Ammon's horn (tissue), 1 donor: Measurements from ENCODE around the gene ZWINT.

Experiments used
- DNase-seq: peaks from one replicate; pipeline ENCODE4 v3.0.0-alpha.2; 2016; ENCODE audit warnings: low spot score

ZWINT gene

GRCh38 chr10:56360967-56361612, at the start of gene ZWINT:
Gene ZWINT, minus strand, starts transcription at chr10:56361259. Its CDS starts 23 bp downstream, at chr10:56361236.
- peak; percentile 98 for DNase-seq

- DNase-seq, result no peak
These were observed 22.7 kb upstream of the ZWINT start for GRCh38 chr10:56383806-56384205.

- DNase-seq, result no peak
These were observed 9.4 kb upstream of the ZWINT start for GRCh38 chr10:56370217-56371113.

GRCh38 chr10:56360583-56360966, 484 bp downstream of the ZWINT start:
- DNase-seq, result no peak

GRCh38 chr10:56359837-56360236, 1.2 kb downstream of the ZWINT start:
- DNase-seq, result no peak

GRCh38 chr10:56357018-56357417, 4.0 kb downstream of the ZWINT start:
- no peak for DNase-seq

- DNase-seq, result no peak
These were observed 9.0 kb downstream of the ZWINT start for GRCh38 chr10:56351909-56352630.

- DNase-seq, result no peak
These were observed 11.4 kb downstream of the ZWINT start for GRCh38 chr10:56349611-56350010.

GRCh38 chr10:56348101-56348500, 13.0 kb downstream of the ZWINT start:
- no peak for DNase-seq

GRCh38 chr10:56346845-56347415, 14.1 kb downstream of the ZWINT start:
- no peak for DNase-seq

- DNase-seq, result no peak
These were observed 19.4 kb downstream of the ZWINT start for GRCh38 chr10:56341612-56342011.

GRCh38 chr10:56329961-56330360, 31.1 kb downstream of the ZWINT start:
- DNase-seq, result no peak

GRCh38 chr10:56327118-56327517, 33.9 kb downstream of the ZWINT start:
- no peak for DNase-seq

- DNase-seq, result no peak
These were observed 41.7 kb downstream of the ZWINT start for GRCh38 chr10:56319386-56319785.

GRCh38 chr10:56318816-56319215, 42.2 kb downstream of the ZWINT start:
- no peak for DNase-seq

- DNase-seq, result no peak
These were observed 43.5 kb downstream of the ZWINT start for GRCh38 chr10:56317603-56318002.

- no peak for DNase-seq
These were observed 44.5 kb downstream of the ZWINT start for GRCh38 chr10:56316603-56317002.
